Peyer's patch (tissue), 4 donors: Measurements from ENCODE around the gene CAV3.

Source experiments
- POLR2A ChIP-seq, 2 donors: fragments of 450-650 bp; IDR thresholded peaks; one replicate each; pipeline ENCODE4 v1.5.1; 2017; ENCODE audit warnings: antibody characterized with exemption in 2 of 2, mild to moderate bottlenecking in 2 of 2, moderate library complexity in 2 of 2
- TF ChIP-seq, protein P1 (sequence below), 6 experiments: fragments of 450-650 bp in 4 of 6; fragments of 200-600 bp in 2 of 6; sonication (generic) in 1 of 6; IDR thresholded peaks; one replicate each; pipeline ENCODE4 v1.5.1; 2017 to 2019; ENCODE audit warnings: antibody characterized with exemption in 6 of 6, mild to moderate bottlenecking in 3 of 6, moderate library complexity in 1 of 6

DNA sequence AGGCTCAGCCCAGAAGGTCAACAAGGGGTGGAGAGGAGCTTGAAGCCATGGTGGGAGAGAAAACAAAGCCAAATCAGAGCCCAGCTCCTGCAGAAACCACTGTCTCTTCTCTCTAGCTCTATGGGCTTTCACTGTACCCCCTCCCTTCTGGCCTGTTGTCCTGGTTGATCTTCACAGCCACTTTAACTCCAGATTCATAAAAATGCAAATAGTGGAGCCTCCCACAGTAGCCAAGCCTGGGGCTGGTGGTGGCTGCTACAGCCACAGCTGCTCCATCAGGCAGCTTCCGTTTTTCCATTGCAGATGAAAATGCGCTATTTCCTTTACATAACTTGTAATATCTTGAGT is 20.7 kb upstream of the CAV3 start:
- TF ChIP-seq, protein P1, sequence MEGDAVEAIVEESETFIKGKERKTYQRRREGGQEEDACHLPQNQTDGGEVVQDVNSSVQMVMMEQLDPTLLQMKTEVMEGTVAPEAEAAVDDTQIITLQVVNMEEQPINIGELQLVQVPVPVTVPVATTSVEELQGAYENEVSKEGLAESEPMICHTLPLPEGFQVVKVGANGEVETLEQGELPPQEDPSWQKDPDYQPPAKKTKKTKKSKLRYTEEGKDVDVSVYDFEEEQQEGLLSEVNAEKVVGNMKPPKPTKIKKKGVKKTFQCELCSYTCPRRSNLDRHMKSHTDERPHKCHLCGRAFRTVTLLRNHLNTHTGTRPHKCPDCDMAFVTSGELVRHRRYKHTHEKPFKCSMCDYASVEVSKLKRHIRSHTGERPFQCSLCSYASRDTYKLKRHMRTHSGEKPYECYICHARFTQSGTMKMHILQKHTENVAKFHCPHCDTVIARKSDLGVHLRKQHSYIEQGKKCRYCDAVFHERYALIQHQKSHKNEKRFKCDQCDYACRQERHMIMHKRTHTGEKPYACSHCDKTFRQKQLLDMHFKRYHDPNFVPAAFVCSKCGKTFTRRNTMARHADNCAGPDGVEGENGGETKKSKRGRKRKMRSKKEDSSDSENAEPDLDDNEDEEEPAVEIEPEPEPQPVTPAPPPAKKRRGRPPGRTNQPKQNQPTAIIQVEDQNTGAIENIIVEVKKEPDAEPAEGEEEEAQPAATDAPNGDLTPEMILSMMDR (IDR thresholded peaks at IDR 0.05): no peak
- TF ChIP-seq POLR2A (IDR thresholded peaks at IDR 0.05): no peak
